HCT116 (cell line): Measurements from ENCODE around the gene COG1. TPM values are rescaled to one million over a fixed set of nuclear protein-coding genes. Genes with fewer than 3 reads are reported as not detected.

Experiments used
- ATAC-seq: fragments of 200-7000 bp; cut with Tn5 transposase; 2 replicates; pipeline ENCODE4 v1.9.1; 2020; ENCODE audit warnings: mild to moderate bottlenecking, moderate library complexity
- BruUV-seq: library from RNA; stranded (reverse); fragments of 400-500 nt; replicated peaks from 2 replicates; lab custom pipeline; 2021; lab: Mats Ljungman, UMichigan
- CTCF ChIA-PET: fragments of 300-600 bp; sonication (Branson Sonifier 250); formaldehyde crosslinking; loops from one replicate; lab custom pipeline; 2021; ENCODE audit warnings: antibody characterized with exemption; lab: Charles Lee
- POLR2A ChIA-PET: fragments of 300-600, 350-600 bp; sonication (Branson Sonifier 250); formaldehyde crosslinking; loops from one replicate; lab custom pipeline; 2021; ENCODE audit warnings: antibody characterized with exemption; lab: Charles Lee
- RAD21 ChIA-PET, 2 experiments: fragments of 300-600 bp; sonication (Branson Sonifier 250); formaldehyde crosslinking; loops; one replicate each; lab custom pipeline; 2023; ENCODE audit warnings: low total read pairs in 2 of 2; ENCODE audit not compliant: uncharacterized antibody in 2 of 2, unreplicated experiment in 2 of 2, low non-redundant PET in 1 of 2; lab: Charles Lee
- DNase-seq: peaks from one replicate; pipeline ENCODE4 v3.0.0-alpha.2; 2010; ENCODE audit warnings: low read depth, low spot score
- H2AFZ ChIP-seq: fragments of 200-600 bp; shearing (Covaris generic), sonication (generic); 2 replicates; pipeline ENCODE4 v1.6.1; 2017; ENCODE audit warnings: low read depth, mixed run types, mixed read lengths, antibody characterized with exemption, low read length; ENCODE audit not compliant: poor library complexity, severe bottlenecking
- H3K27ac ChIP-seq: 2 replicates; pipeline ENCODE4 v1.5.1; 2012; ENCODE audit warnings: low read depth, low read length
- H3K27me3 ChIP-seq: fragments of 200-600 bp; sonication (generic); 2 replicates; pipeline ENCODE4 v1.6.1; 2016; ENCODE audit warnings: mixed run types, low read length, mixed read lengths; ENCODE audit not compliant: insufficient read depth
- H3K36me3 ChIP-seq, 2 experiments: fragments of 200-500 bp in 1 of 2; fragments of 200-600 bp in 1 of 2; sonication (Bioruptor generic) in 1 of 2; sonication (generic) in 1 of 2; 2 replicates each; pipeline versions ENCODE4 v1.5.1 to v1.6.1; 2014 to 2016; ENCODE audit warnings: low read length in 2 of 2, inconsistent platforms in 1 of 2, mixed read lengths in 1 of 2, mixed run types in 1 of 2; ENCODE audit not compliant: insufficient read depth in 2 of 2, control insufficient read depth in 1 of 2
- H3K4me1 ChIP-seq, 2 experiments: fragments of 200-600 bp in 1 of 2; sonication (generic) in 1 of 2; 2 replicates each; pipeline versions ENCODE4 v1.5.1 to v1.6.1; 2012 to 2017; ENCODE audit warnings: low read length in 2 of 2, inconsistent platforms in 1 of 2, mild to moderate bottlenecking in 1 of 2, mixed read lengths in 1 of 2, mixed run types in 1 of 2, moderate library complexity in 1 of 2; ENCODE audit not compliant: insufficient read depth in 2 of 2, control insufficient read depth in 1 of 2
- H3K4me2 ChIP-seq: fragments of 200-600 bp; sonication (generic); 2 replicates; pipeline ENCODE4 v1.6.1; 2017; ENCODE audit warnings: mixed run types, low read length, mixed read lengths
- H3K4me3 ChIP-seq, 2 experiments: fragments of 200-600 bp in 1 of 2; sonication (generic) in 1 of 2; replicated peaks in 1 of 2; 2 replicates each; pipeline ENCODE4 v1.5.1; 2011 to 2016; ENCODE audit warnings: low read length in 2 of 2, control low read depth in 1 of 2, low read depth in 1 of 2, mild to moderate bottlenecking in 1 of 2, mixed read lengths in 1 of 2, mixed run types in 1 of 2
- H3K79me2 ChIP-seq: fragments of 200-600 bp; sonication (generic); 2 replicates; pipeline ENCODE4 v1.6.1; 2017; ENCODE audit warnings: mild to moderate bottlenecking, mixed run types, low read length, moderate library complexity, mixed read lengths; ENCODE audit not compliant: insufficient read depth
- H3K9ac ChIP-seq: fragments of 200-600 bp; sonication (generic); 2 replicates; pipeline ENCODE4 v1.6.1; 2016; ENCODE audit warnings: low read length, mixed read lengths
- H3K9me2 ChIP-seq: fragments of 200-600 bp; sonication (generic), shearing (Covaris generic); 2 replicates; pipeline ENCODE4 v1.6.1; 2017; ENCODE audit warnings: mixed run types, mild to moderate bottlenecking, moderate library complexity; ENCODE audit not compliant: insufficient read depth
- H3K9me3 ChIP-seq, 2 experiments: fragments of 200-500 bp in 1 of 2; fragments of 200-600 bp in 1 of 2; sonication (Bioruptor generic) in 1 of 2; sonication (generic) in 1 of 2; 2 replicates each; pipeline ENCODE4 v1.6.1; 2014 to 2017; ENCODE audit warnings: low read length in 2 of 2, mixed read lengths in 2 of 2, inconsistent platforms in 1 of 2, low read depth in 1 of 2, mild to moderate bottlenecking in 1 of 2, mixed run types in 1 of 2, moderate library complexity in 1 of 2; ENCODE audit not compliant: control insufficient read depth in 1 of 2, insufficient read depth in 1 of 2
- H4K20me1 ChIP-seq: fragments of 200-600 bp; sonication (generic), shearing (Covaris generic); 2 replicates; pipeline ENCODE4 v1.6.1; 2017; ENCODE audit warnings: mixed run types, mild to moderate bottlenecking, moderate library complexity; ENCODE audit not compliant: insufficient read depth
- CBX3 ChIP-seq: IDR thresholded peaks from 2 replicates; pipeline ENCODE4 v1.6.1; 2012; ENCODE audit warnings: low read depth
- EGR1 ChIP-seq: IDR thresholded peaks from 2 replicates; pipeline ENCODE4 v1.6.1; 2012; ENCODE audit warnings: low read depth
- EZH2 ChIP-seq: fragments of 200-600 bp; sonication (generic); IDR thresholded peaks from 2 replicates; pipeline ENCODE4 v1.6.1; 2017; ENCODE audit warnings: antibody characterized with exemption, mixed run types
- EZH2phosphoT487 ChIP-seq: fragments of 200-600 bp; IDR thresholded peaks from 2 replicates; pipeline ENCODE4 v1.6.1; 2018; ENCODE audit warnings: antibody characterized with exemption, borderline replicate concordance
- FOSL1 ChIP-seq: IDR thresholded peaks from 2 replicates; pipeline ENCODE4 v1.6.1; 2012; ENCODE audit warnings: low read depth
- JUND ChIP-seq: IDR thresholded peaks from 2 replicates; pipeline ENCODE4 v1.6.1; 2012
- MAX ChIP-seq: IDR thresholded peaks from 2 replicates; pipeline ENCODE4 v1.6.1; 2012
- POLR2A ChIP-seq: IDR thresholded peaks from 2 replicates; pipeline ENCODE4 v1.7.0; 2011; ENCODE audit warnings: borderline replicate concordance; ENCODE audit not compliant: insufficient read depth, insufficient read length; ENCODE audit errors: extremely low read depth
- POLR2AphosphoS5 ChIP-seq: IDR thresholded peaks from 2 replicates; pipeline ENCODE4 v1.6.1; 2011; ENCODE audit warnings: mild to moderate bottlenecking, low read depth, low read length, moderate library complexity
- RAD21 ChIP-seq: IDR thresholded peaks from 2 replicates; pipeline ENCODE4 v1.6.1; 2012; ENCODE audit warnings: low read depth, mild to moderate bottlenecking
- SP1 ChIP-seq: IDR thresholded peaks from 2 replicates; pipeline ENCODE4 v1.6.1; 2012; ENCODE audit warnings: low read depth
- TCF7L2 ChIP-seq: IDR thresholded peaks from 2 replicates; pipeline ENCODE4 v1.7.0; 2011; ENCODE audit warnings: borderline replicate concordance, inconsistent platforms; ENCODE audit not compliant: insufficient read depth, insufficient read length; ENCODE audit errors: extremely low read depth
- intact Hi-C: fragments of 100-400 bp; cut with micrococcal nuclease; formaldehyde crosslinking; loops from 2 replicates; pipeline ENCODE4 v1.10.0; 2022
- total RNA-seq: library from RNA; stranded (reverse); gene quantifications from one replicate; pipeline ENCODE4 v1.2.1, GENCODE V29; 2021; ENCODE audit not compliant: unreplicated experiment
- TF ChIP-seq, protein P1 (sequence below), 3 experiments: fragments of 200-600 bp in 1 of 3; sonication (generic) in 1 of 3; IDR thresholded peaks in 2 of 3; conservative IDR thresholded peaks in 1 of 3; 2 replicates each; pipeline ENCODE4 v1.5.1; 2012 to 2017; ENCODE audit warnings: low read depth in 2 of 3, low read length in 2 of 3, antibody characterized with exemption in 1 of 3, borderline replicate concordance in 1 of 3, control low read depth in 1 of 3, mild to moderate bottlenecking in 1 of 3, mixed read lengths in 1 of 3, mixed run types in 1 of 3, moderate library complexity in 1 of 3; ENCODE audit not compliant: insufficient read depth in 1 of 3

Gene COG1
- total RNA-seq, 1 experiment from 2014 or later = 44.6 TPM

DNA sequence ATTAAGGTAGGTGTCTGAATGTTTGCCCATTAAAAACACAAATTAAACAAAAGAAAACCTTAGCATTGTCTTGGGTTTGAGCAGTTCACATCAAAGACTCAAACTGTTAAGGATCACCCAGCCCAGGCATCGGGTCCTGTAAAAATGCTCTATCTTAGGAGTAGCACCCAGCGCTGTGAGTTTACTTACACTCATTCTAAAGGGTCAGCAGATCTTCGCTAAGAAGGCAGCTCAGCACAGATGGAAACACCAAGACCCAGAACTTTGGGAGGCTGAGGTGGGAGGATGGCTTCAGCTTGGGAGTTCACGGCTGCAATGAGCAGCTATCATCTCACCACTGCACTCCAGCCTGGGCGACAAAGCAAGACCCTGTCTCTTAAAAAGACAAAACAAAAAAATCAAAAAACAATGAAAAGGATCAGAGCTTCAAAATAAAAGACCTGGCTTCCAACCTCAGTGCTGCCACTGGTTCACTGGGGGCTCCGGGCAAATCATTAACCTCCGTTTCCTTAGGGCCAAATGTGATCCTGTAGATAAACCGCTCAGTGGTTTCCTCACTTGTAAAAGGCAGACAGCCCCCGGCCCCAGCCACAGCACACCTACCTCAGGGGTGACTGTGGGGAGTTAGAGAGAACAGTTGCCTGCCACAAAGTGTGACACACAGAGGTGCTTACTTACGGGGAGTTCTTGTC is 11.1 kb downstream of the COG1 start:
- H3K4me1 ChIP-seq = no peaks in the 10 kb centered on the region
- POLR2A ChIA-PET = interaction anchor here (0.5 kb wide), 1 partner anchor 10 kb away, joined by 4 read pairs; no protein-coding TSS in a partner anchor
- CTCF ChIA-PET = interaction anchor here (1.5 kb wide), 1 partner anchor 165 kb away, joined by 4 read pairs; no protein-coding TSS in a partner anchor
- no peaks in the 10 kb centered on the region for H4K20me1 ChIP-seq
- peaks cover 82 to 86% of the 10 kb centered on the region in 2 experiments for H3K36me3 ChIP-seq
- no peak overlapping the region for H3K27ac ChIP-seq
- no peak for ATAC-seq
- H3K9me3 ChIP-seq = no peaks in the 10 kb centered on the region
- no TSS peak for BruUV-seq
- H3K9me2 ChIP-seq = no peaks in the 10 kb centered on the region
- DNase-seq = no peak
- no peak for TF ChIP-seq RAD21
- no peak for TF ChIP-seq EZH2phosphoT487
- no peak for TF ChIP-seq FOSL1
- TF ChIP-seq CBX3 = no peak
- TF ChIP-seq SP1 = no peak
- no peak for TF ChIP-seq POLR2AphosphoS5
- no peak for TF ChIP-seq EZH2
- no peak for TF ChIP-seq POLR2A
- TF ChIP-seq TCF7L2 = no peak
- TF ChIP-seq JUND = no peak
- no peak overlapping the region for H3K4me2 ChIP-seq
- H3K27me3 ChIP-seq = no peaks in the 10 kb centered on the region
- no peak overlapping the region for H3K9ac ChIP-seq
- H3K4me3 ChIP-seq = no peak overlapping the region
- no peak overlapping the region for H2AFZ ChIP-seq
- intact Hi-C loops = no loop called here
- H3K79me2 ChIP-seq = no peaks in the 10 kb centered on the region
- RAD21 ChIA-PET = interaction anchor here in 1 of 2 experiments (0.6 kb wide), 1 partner anchor 482 kb away, joined by 4 read pairs; no protein-coding TSS in a partner anchor

DNA sequence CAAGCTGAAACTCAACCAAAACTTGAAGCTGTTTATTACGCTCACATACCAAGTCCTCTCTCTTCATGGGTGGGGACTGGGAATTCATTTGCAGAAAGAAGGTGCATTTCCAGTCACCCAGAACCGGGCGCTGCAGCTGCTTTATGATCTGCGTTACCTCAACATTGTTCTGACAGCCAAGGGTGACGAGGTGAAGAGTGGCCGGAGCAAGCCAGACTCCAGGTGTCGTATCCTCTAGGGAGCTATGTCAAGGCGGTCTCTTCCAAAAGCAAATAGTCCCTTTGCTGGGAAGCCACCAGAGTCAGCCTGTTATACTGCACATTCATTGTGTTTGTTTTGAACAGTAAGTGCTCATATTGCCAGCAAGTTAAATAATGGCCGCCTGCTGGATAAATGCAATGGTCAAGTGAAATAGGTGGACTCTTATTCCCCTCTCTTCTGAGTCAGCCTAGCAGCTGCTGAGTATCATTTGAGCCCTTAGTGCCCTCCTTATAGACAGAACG is 12.7 kb downstream of the COG1 start:
- Histone ChIP-seq H3K36me3 (peaks cover 79 to 80% of the 10 kb centered on the region in 2 experiments), H2AFZ (no peak overlapping the region), H3K4me1 (no peaks in the 10 kb centered on the region; a peak in 1 of 4 replicates), H3K4me2 (no peak overlapping the region), H3K9me2 (no peaks in the 10 kb centered on the region), H3K27me3 (no peaks in the 10 kb centered on the region), H3K9me3 (no peaks in the 10 kb centered on the region), H3K4me3 (no peak overlapping the region), H3K79me2 (peaks cover 10% of the 10 kb centered on the region; the same call in 1 of the 2 replicates), H3K27ac (no peak overlapping the region), H3K9ac (no peak overlapping the region), H4K20me1 (no peaks in the 10 kb centered on the region; the same call in 1 of the 2 replicates)
- intact Hi-C loops = no loop called here
- BruUV-seq = no TSS peak
- ATAC-seq (no peak), DNase-seq (no peak)
- CTCF ChIA-PET = no interaction called here
- RAD21 ChIA-PET = no interaction called here
- POLR2A ChIA-PET = no interaction called here
- TF ChIP-seq EGR1 = no peak
- no peak for TF ChIP-seq MAX
- TF ChIP-seq, protein P1, sequence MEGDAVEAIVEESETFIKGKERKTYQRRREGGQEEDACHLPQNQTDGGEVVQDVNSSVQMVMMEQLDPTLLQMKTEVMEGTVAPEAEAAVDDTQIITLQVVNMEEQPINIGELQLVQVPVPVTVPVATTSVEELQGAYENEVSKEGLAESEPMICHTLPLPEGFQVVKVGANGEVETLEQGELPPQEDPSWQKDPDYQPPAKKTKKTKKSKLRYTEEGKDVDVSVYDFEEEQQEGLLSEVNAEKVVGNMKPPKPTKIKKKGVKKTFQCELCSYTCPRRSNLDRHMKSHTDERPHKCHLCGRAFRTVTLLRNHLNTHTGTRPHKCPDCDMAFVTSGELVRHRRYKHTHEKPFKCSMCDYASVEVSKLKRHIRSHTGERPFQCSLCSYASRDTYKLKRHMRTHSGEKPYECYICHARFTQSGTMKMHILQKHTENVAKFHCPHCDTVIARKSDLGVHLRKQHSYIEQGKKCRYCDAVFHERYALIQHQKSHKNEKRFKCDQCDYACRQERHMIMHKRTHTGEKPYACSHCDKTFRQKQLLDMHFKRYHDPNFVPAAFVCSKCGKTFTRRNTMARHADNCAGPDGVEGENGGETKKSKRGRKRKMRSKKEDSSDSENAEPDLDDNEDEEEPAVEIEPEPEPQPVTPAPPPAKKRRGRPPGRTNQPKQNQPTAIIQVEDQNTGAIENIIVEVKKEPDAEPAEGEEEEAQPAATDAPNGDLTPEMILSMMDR (IDR thresholded peaks at IDR 0.05 in 2 of 3, conservative IDR thresholded peaks at IDR 0.05 in 1 of 3; ENCODE audit: borderline replicate concordance in 1 of 3, insufficient read depth in 1 of 3, low read depth in 2 of 3, low read length in 2 of 3) = no peak
